Measurements from ENCODE around the gene NBAS.

NBAS gene

GRCh38 chr2:15127301-15127700 is 433.8 kb downstream of the NBAS start:
- no peak for DNase-seq (ENCODE audit: low read depth)
- TF ChIP-seq MYC (IDR thresholded peaks at IDR 0.05; ENCODE audit: low read depth, low read length): no peak
- TF ChIP-seq, protein P1, sequence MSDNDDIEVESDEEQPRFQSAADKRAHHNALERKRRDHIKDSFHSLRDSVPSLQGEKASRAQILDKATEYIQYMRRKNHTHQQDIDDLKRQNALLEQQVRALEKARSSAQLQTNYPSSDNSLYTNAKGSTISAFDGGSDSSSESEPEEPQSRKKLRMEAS (IDR thresholded peaks at IDR 0.05; ENCODE audit: low read depth, low read length): no peak
- TF ChIP-seq, protein P2, sequence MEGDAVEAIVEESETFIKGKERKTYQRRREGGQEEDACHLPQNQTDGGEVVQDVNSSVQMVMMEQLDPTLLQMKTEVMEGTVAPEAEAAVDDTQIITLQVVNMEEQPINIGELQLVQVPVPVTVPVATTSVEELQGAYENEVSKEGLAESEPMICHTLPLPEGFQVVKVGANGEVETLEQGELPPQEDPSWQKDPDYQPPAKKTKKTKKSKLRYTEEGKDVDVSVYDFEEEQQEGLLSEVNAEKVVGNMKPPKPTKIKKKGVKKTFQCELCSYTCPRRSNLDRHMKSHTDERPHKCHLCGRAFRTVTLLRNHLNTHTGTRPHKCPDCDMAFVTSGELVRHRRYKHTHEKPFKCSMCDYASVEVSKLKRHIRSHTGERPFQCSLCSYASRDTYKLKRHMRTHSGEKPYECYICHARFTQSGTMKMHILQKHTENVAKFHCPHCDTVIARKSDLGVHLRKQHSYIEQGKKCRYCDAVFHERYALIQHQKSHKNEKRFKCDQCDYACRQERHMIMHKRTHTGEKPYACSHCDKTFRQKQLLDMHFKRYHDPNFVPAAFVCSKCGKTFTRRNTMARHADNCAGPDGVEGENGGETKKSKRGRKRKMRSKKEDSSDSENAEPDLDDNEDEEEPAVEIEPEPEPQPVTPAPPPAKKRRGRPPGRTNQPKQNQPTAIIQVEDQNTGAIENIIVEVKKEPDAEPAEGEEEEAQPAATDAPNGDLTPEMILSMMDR (IDR thresholded peaks at IDR 0.05; ENCODE audit: low read depth, low read length): no peak
- TF ChIP-seq POLR2A (IDR thresholded peaks at IDR 0.05; ENCODE audit: extremely low read depth, insufficient read length): no peak
- H3K4me3 ChIP-seq (ENCODE audit: low read depth, low read length): no peak overlapping the region

DNA sequence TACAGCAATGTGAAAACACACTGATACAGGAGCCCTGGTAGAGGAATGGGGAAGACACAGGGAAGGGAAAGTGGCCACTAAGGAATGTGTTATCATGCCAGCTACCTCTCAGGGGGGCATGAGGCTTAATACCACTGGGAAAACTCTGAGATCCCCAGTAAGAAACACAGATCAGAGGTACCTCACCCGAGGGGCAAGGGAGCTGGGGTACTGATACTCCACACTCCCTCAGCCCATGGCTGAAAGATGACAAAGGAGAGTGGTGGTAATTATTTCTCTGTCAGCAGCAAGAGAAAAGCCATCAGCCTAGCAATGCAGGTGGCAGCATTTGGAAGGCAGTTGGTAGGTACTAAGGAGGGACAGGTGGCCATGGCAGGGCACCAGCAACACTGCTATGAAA is 434.8 kb downstream of the NBAS start:
- TF ChIP-seq POLR2A (IDR thresholded peaks at IDR 0.05; ENCODE audit: extremely low read depth, insufficient read length) (no peak), MYC (IDR thresholded peaks at IDR 0.05; ENCODE audit: low read depth, low read length) (no peak)
- TF ChIP-seq, protein P2 (IDR thresholded peaks at IDR 0.05; ENCODE audit: low read depth, low read length): no peak
- TF ChIP-seq, protein P1 (IDR thresholded peaks at IDR 0.05; ENCODE audit: low read depth, low read length): no peak
- H3K4me3 ChIP-seq (ENCODE audit: low read depth, low read length): no peak overlapping the region
- no peak for DNase-seq (ENCODE audit: low read depth)

GRCh38 chr2:15122915-15123314 is 438.2 kb downstream of the NBAS start:
- no peak overlapping the region for H3K4me3 ChIP-seq (ENCODE audit: low read depth, low read length)
- TF ChIP-seq POLR2A (IDR thresholded peaks at IDR 0.05; ENCODE audit: extremely low read depth, insufficient read length) (no peak), MYC (IDR thresholded peaks at IDR 0.05; ENCODE audit: low read depth, low read length) (no peak)
- TF ChIP-seq, protein P2 (IDR thresholded peaks at IDR 0.05; ENCODE audit: low read depth, low read length): no peak
- TF ChIP-seq, protein P1 (IDR thresholded peaks at IDR 0.05; ENCODE audit: low read depth, low read length): no peak
- DNase-seq (ENCODE audit: low read depth): peak; percentile 47

GRCh38 chr2:15120631-15121030 is 440.5 kb downstream of the NBAS start:
- TF ChIP-seq, protein P1 (IDR thresholded peaks at IDR 0.05; ENCODE audit: low read depth, low read length): no peak
- TF ChIP-seq, protein P2 (IDR thresholded peaks at IDR 0.05; ENCODE audit: low read depth, low read length): no peak
- TF ChIP-seq MYC (IDR thresholded peaks at IDR 0.05; ENCODE audit: low read depth, low read length) (no peak), POLR2A (IDR thresholded peaks at IDR 0.05; ENCODE audit: extremely low read depth, insufficient read length) (no peak)
- no peak overlapping the region for H3K4me3 ChIP-seq (ENCODE audit: low read depth, low read length)
- DNase-seq (ENCODE audit: low read depth): peak; percentile 45

DNA sequence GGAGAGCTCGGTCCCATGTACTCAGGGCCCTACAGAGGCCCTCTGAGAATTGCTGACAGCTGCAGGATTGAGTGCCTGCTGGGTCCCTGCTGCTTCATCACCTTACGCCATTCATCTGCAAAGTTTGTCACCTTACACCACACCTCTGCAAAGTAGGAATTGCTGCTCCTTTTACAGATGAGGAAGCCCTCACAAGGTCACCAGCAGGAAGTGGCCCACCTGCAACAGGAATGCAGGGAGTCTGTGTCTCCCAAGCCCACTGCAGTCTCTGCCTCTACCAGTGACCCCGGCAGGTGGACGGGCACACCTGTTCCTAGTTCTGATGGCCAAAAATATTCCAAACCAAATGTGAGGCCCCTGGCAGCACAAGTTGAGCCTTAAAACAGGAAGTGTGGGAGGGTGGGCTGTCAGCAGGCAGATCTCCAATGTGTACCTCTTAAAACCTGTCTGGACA is 441.4 kb downstream of the NBAS start:
- TF ChIP-seq MYC (IDR thresholded peaks at IDR 0.05; ENCODE audit: low read depth, low read length): no peak
- TF ChIP-seq, protein P2 (IDR thresholded peaks at IDR 0.05; ENCODE audit: low read depth, low read length): no peak
- peak; percentile 39 for DNase-seq (ENCODE audit: low read depth)
- H3K4me3 ChIP-seq (ENCODE audit: low read depth, low read length): no peak overlapping the region
